MM.1S (cell line): Measurements from ENCODE around the gene TNS2.

ENCODE experiments used
- DNase-seq: peaks from one replicate; pipeline ENCODE4 v3.0.0-alpha.2; 2015
- H2AFZ ChIP-seq: fragments of 300-600 bp; sonication (generic); 2 replicates; pipeline ENCODE4 v1.6.0; 2016; ENCODE audit warnings: antibody characterized with exemption, low read length
- H3F3A ChIP-seq: fragments of 300-600 bp; sonication (generic); 2 replicates; pipeline ENCODE4 v1.6.1; 2016; ENCODE audit warnings: mild to moderate bottlenecking, antibody characterized with exemption, low read length, moderate library complexity, mixed read lengths; ENCODE audit not compliant: insufficient read depth
- H3K27ac ChIP-seq: fragments of 300-600 bp; sonication (generic); 2 replicates; pipeline ENCODE4 v1.5.1; 2016; ENCODE audit warnings: mild to moderate bottlenecking, low read length
- H3K27me3 ChIP-seq: fragments of 300-600 bp; sonication (generic); replicated peaks from 2 replicates; pipeline ENCODE4 v1.6.0; 2016; ENCODE audit warnings: low read length; ENCODE audit not compliant: insufficient read depth
- H3K36me3 ChIP-seq: fragments of 300-600 bp; sonication (generic); replicated peaks from 2 replicates; pipeline ENCODE4 v1.6.1; 2016; ENCODE audit warnings: mild to moderate bottlenecking, low read length, mixed read lengths; ENCODE audit not compliant: insufficient read depth
- H3K4me1 ChIP-seq: fragments of 300-600 bp; sonication (generic); 2 replicates; pipeline ENCODE4 v1.6.1; 2016; ENCODE audit warnings: low read length, mixed read lengths
- H3K4me2 ChIP-seq: fragments of 300-600 bp; sonication (generic); 2 replicates; pipeline ENCODE4 v1.6.0; 2016; ENCODE audit warnings: low read depth, low read length
- H3K4me3 ChIP-seq: fragments of 300-600 bp; sonication (generic); 2 replicates; pipeline ENCODE4 v1.5.1; 2016; ENCODE audit warnings: low read length, mixed read lengths
- H3K79me2 ChIP-seq: fragments of 300-600 bp; sonication (generic); 2 replicates; pipeline ENCODE4 v1.6.1; 2016; ENCODE audit warnings: mixed run types, low read length, mixed read lengths
- H3K9ac ChIP-seq: fragments of 300-600 bp; sonication (generic); 2 replicates; pipeline ENCODE4 v1.6.1; 2016; ENCODE audit warnings: low read length, mixed read lengths
- H3K9me2 ChIP-seq: fragments of 300-600 bp; sonication (generic); replicated peaks from 2 replicates; pipeline ENCODE4 v1.6.1; 2016; ENCODE audit warnings: mild to moderate bottlenecking, low read length, mixed read lengths; ENCODE audit not compliant: insufficient read depth
- H3K9me3 ChIP-seq: fragments of 300-600 bp; sonication (generic); replicated peaks from 2 replicates; pipeline ENCODE4 v1.6.1; 2016; ENCODE audit warnings: mild to moderate bottlenecking, low read length, mixed read lengths; ENCODE audit not compliant: insufficient read depth
- H4K20me1 ChIP-seq: fragments of 300-600 bp; sonication (generic); 2 replicates; pipeline ENCODE4 v1.6.1; 2016; ENCODE audit warnings: mild to moderate bottlenecking, low read length, moderate library complexity, mixed read lengths; ENCODE audit not compliant: insufficient read depth
- EZH2 ChIP-seq: fragments of 300-600 bp; sonication (generic); optimal IDR thresholded peaks from 2 replicates; pipeline ENCODE3; 2017; ENCODE audit warnings: low read depth, mild to moderate bottlenecking, antibody characterized with exemption, low read length, mixed read lengths
- EZH2phosphoT487 ChIP-seq: fragments of 300-600 bp; sonication (generic); IDR thresholded peaks from 2 replicates; pipeline ENCODE4 v1.6.1; 2018; ENCODE audit warnings: antibody characterized with exemption, low read length
- TF ChIP-seq, protein P1 (sequence below): fragments of 300-600 bp; sonication (generic); IDR thresholded peaks from 2 replicates; pipeline ENCODE4 v1.5.1; 2016; ENCODE audit warnings: antibody characterized with exemption, low read length, mixed read lengths

TNS2 gene

DNA sequence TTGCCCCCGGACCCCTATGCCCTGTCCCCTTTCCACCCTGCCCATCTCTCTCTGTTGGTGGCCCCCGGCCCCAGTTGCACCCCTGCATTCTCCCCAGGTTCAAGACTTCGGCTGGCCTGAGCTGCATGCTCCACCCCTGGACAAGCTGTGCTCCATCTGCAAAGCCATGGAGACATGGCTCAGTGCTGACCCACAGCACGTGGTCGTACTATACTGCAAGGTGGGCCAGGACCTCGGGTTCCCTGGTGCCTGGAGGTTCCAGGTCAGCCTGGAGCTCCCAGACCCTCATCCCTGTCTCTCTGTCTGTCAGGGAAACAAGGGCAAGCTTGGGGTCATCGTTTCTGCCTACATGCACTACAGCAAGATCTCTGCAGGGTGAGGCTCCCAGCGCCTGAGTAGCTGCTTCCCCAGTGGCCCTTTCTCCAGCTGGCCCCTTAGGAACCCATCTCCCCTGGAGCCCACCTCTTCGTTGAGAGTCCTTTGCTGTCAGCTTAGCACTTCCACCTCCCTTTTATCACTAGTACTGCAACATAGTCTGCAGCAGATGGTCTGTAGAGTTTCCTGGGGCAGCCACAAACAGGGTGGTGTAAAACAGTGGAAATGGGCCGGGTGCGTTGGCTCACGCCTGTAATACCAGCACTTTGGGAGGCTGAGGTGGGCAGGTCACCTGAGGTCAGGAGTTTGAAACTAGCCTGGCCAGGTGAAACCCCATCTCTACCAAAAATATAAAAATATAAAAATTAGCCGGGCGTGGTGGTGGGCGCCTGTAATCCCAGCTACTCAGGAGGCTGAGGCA, 5.8 kb downstream of the TNS2 start:
- Histone ChIP-seq H2AFZ (no peak overlapping the region), H3K27ac (no peak overlapping the region), H3F3A (peaks cover 7% of the 10 kb centered on the region; the same call in 1 of the 2 replicates), H3K9ac (no peak overlapping the region), H3K4me1 (0 out of 2 replicates have a peak, but pooled peaks cover 5% of the 10 kb centered on the region), H3K4me2 (no peak overlapping the region), H3K27me3 (peaks cover 13% of the 10 kb centered on the region), H4K20me1 (no peaks in the 10 kb centered on the region), H3K9me2 (no peaks in the 10 kb centered on the region), H3K9me3 (no peaks in the 10 kb centered on the region), H3K36me3 (no peaks in the 10 kb centered on the region), H3K4me3 (no peak overlapping the region), H3K79me2 (no peaks in the 10 kb centered on the region)
- no peak for DNase-seq
- TF ChIP-seq, protein P1, sequence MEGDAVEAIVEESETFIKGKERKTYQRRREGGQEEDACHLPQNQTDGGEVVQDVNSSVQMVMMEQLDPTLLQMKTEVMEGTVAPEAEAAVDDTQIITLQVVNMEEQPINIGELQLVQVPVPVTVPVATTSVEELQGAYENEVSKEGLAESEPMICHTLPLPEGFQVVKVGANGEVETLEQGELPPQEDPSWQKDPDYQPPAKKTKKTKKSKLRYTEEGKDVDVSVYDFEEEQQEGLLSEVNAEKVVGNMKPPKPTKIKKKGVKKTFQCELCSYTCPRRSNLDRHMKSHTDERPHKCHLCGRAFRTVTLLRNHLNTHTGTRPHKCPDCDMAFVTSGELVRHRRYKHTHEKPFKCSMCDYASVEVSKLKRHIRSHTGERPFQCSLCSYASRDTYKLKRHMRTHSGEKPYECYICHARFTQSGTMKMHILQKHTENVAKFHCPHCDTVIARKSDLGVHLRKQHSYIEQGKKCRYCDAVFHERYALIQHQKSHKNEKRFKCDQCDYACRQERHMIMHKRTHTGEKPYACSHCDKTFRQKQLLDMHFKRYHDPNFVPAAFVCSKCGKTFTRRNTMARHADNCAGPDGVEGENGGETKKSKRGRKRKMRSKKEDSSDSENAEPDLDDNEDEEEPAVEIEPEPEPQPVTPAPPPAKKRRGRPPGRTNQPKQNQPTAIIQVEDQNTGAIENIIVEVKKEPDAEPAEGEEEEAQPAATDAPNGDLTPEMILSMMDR: no peak
- TF ChIP-seq EZH2 (no peak), EZH2phosphoT487 (no peak)

- H3K4me2 ChIP-seq: no peak overlapping the region
Observed at GRCh38 chr12:53056296-53056695, 6.4 kb downstream of the TNS2 start.

GRCh38 chr12:53056901-53057300, 7.0 kb downstream of the TNS2 start:
- Histone ChIP-seq H3K27ac (no peak overlapping the region), H3K4me3 (no peak overlapping the region), H3K9me2 (no peaks in the 10 kb centered on the region), H4K20me1 (no peaks in the 10 kb centered on the region), H3K79me2 (no peaks in the 10 kb centered on the region), H3F3A (peaks cover 7% of the 10 kb centered on the region; the same call in 1 of the 2 replicates), H3K4me2 (no peak overlapping the region), H3K4me1 (0 out of 2 replicates have a peak, but pooled peaks cover 5% of the 10 kb centered on the region), H3K27me3 (peaks cover 19% of the 10 kb centered on the region), H3K9ac (no peak overlapping the region), H3K9me3 (no peaks in the 10 kb centered on the region), H2AFZ (no peak overlapping the region), H3K36me3 (no peaks in the 10 kb centered on the region)
- TF ChIP-seq EZH2phosphoT487 (no peak), EZH2 (no peak)
- TF ChIP-seq, protein P1: no peak
- no peak for DNase-seq

More at GRCh38 chr12:53056296-53056695, 6.4 kb downstream of the TNS2 start:
- H3K4me1 ChIP-seq: 0 out of 2 replicates have a peak, but pooled peaks cover 5% of the 10 kb centered on the region
- no peak for DNase-seq
- no peak overlapping the region for H2AFZ ChIP-seq
- H3K9ac ChIP-seq: no peak overlapping the region
- no peaks in the 10 kb centered on the region for H3K9me3 ChIP-seq
- no peaks in the 10 kb centered on the region for H3K36me3 ChIP-seq
- H3F3A ChIP-seq: peaks cover 7% of the 10 kb centered on the region; the same call in 1 of the 2 replicates
- H3K9me2 ChIP-seq: no peaks in the 10 kb centered on the region
- H3K79me2 ChIP-seq: no peaks in the 10 kb centered on the region
- H3K27ac ChIP-seq: no peak overlapping the region
- TF ChIP-seq EZH2 (no peak), EZH2phosphoT487 (no peak)
- TF ChIP-seq, protein P1: no peak
- no peaks in the 10 kb centered on the region for H4K20me1 ChIP-seq
- peaks cover 19% of the 10 kb centered on the region for H3K27me3 ChIP-seq
- no peak overlapping the region for H3K4me3 ChIP-seq
